Activated CD4-positive, alpha-beta T cell treated with anti-CD3 and anti-CD28 coated beads, Interleukin-2, amount 50 U/mL, for 24 hours (primary cell): ENCODE measurements around the gene RHBDL3.

Experiments
- DNase-seq, 2 donors: peaks; one replicate each; pipeline ENCODE4 v3.0.0-alpha.2; 2020; ENCODE audit warnings: low read depth in 1 of 2, low spot score in 1 of 2

RHBDL3 gene

DNA sequence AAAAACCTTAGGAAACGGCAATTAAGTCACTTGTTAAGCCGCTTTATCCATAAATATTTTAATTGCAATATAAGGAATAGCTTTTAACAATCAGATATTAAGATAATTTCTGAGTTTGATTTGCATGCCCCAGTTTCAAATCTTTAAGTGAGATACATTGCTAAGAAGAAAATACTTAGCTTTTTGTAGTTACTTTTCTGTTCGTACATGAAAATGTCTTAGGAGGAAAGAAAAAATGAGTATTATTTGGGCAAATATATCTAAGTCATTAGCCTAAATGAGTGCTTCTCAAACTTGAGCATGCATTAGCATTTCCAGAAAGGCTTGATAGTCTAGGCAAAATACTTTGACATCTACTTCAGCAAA is 90.7 kb downstream of the RHBDL3 start:
- no peak for DNase-seq

DNA sequence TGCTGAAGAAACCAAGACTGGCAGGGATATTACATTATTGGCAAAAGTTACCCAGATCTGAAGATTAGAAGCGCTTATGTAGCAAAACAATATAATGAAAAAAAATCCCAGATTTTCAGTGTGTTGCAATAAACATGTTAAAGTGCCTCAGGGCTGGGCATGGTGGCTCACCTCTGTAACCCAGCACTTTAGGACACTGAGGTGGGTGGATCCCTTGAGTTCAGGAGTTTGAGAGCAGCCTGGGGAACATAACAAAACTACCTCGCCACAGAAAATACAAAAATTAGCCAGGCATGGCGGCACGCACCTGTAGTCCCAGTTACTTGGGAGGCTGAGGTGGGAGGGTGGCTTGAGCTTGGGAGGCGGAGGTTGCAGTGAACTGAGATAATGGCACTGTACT is 91.1 kb downstream of the RHBDL3 start:
- DNase-seq: no peak

DNA sequence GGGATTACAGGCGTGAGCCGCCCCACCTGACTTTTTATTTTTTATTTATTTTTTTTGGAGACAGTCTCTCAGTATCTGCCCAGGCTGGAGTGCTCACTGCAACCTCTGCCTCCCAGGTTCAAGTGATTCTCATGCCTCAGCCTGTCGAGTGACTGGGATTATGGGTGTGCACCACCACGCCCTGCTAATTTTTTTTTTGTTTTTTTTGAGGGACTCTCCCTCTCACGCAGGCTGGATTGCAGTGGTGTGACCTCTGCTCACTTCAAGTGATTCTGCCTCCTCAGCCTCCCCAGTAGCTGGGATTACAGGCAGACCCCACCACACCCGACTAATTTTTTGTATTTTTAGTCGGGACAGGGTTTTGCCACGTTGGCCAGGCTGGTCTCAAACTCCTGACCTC is 92.0 kb downstream of the RHBDL3 start:
- DNase-seq: no peak

DNA sequence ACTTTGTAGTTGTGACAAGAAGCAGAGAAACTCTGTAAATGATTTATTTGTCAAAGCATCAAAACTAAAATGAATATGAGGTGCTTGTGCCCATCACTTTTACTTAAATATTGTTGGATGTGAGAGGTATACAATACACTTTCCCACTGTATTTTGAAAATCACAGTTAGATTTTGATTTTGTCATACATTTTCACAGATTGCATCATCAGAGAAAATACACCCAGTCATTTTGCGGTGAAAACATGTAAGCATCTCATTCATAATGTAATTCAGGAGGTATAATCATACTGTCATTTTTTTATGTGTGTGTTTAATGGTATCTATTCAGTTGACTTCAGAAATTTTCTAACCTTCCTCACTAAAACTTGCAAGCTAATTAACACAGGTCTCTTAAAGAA is 95.6 kb downstream of the RHBDL3 start:
- no peak for DNase-seq

DNA sequence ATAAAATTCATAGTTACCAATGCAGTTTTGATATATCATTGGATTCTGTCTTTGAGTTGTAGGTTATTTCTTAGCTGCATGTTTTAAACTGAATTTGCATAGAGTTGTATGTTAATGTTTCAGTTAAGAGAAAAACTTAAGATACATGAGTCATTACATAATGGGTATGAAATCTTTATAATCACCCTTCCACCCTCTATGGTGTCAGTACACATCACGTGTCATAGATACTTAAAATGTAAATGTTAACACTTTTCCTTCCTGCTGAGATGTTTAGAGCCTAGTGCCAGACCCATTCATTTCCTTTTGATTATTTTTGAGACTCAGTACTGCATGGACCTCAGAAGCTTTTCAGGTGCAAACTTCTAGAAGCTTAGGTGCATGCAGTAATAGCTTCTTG is 104.8 kb downstream of the RHBDL3 start:
- no peak for DNase-seq
